ENCODE data around the gene MANBA. TPM values are rescaled to one million over a fixed set of nuclear protein-coding genes. Genes with fewer than 3 reads are reported as not detected.

MANBA gene
- total RNA-seq (2014; rRNA removed; shearing (Covaris generic)) = 22.5 and 23.4 TPM in 2 replicates

GRCh38 chr4:102760645-102761295, at the start of gene MANBA:
TSS of gene MANBA (minus strand) at chr4:102760968. CDS start at chr4:102760894, 74 bp downstream.
- peak; percentile 75 for DNase-seq (ENCODE audit: low read depth)

GRCh38 chr4:102809691-102810090, 48.9 kb upstream of the MANBA start:
- DNase-seq (ENCODE audit: low read depth) = peak; percentile 12

GRCh38 chr4:102809190-102809589, 48.4 kb upstream of the MANBA start:
- no peak for DNase-seq (ENCODE audit: low read depth)

- no peak for DNase-seq (ENCODE audit: low read depth)
These were observed 47.2 kb upstream of the MANBA start for GRCh38 chr4:102808009-102808408.

GRCh38 chr4:102807345-102807744, 46.6 kb upstream of the MANBA start:
- no peak for DNase-seq (ENCODE audit: low read depth)

- DNase-seq (ENCODE audit: low read depth) = no peak
These were observed 39.0 kb upstream of the MANBA start for GRCh38 chr4:102799816-102800215.

- DNase-seq (ENCODE audit: low read depth) = no peak
These were observed 34.2 kb upstream of the MANBA start for GRCh38 chr4:102794999-102795398.

GRCh38 chr4:102792361-102792936, 31.7 kb upstream of the MANBA start:
- no peak for DNase-seq (ENCODE audit: low read depth)

GRCh38 chr4:102791318-102791835, 30.6 kb upstream of the MANBA start:
- no peak for DNase-seq (ENCODE audit: low read depth)

GRCh38 chr4:102789317-102789717, 28.5 kb upstream of the MANBA start:
- DNase-seq (ENCODE audit: low read depth) = peak; percentile 39

- no peak for DNase-seq (ENCODE audit: low read depth)
These were observed 27.2 kb upstream of the MANBA start for GRCh38 chr4:102787944-102788343.

- peak; percentile 12 for DNase-seq (ENCODE audit: low read depth)
These were observed 26.5 kb upstream of the MANBA start for GRCh38 chr4:102787096-102787881.

- DNase-seq (ENCODE audit: low read depth) = no peak
These were observed 25.5 kb upstream of the MANBA start for GRCh38 chr4:102786279-102786678.

- no peak for DNase-seq (ENCODE audit: low read depth)
These were observed 22.2 kb upstream of the MANBA start for GRCh38 chr4:102783006-102783405.

- no peak for DNase-seq (ENCODE audit: low read depth)
These were observed 20.8 kb upstream of the MANBA start for GRCh38 chr4:102781570-102781969.

- no peak for DNase-seq (ENCODE audit: low read depth)
These were observed 19.8 kb upstream of the MANBA start for GRCh38 chr4:102780476-102781144.

- DNase-seq (ENCODE audit: low read depth) = no peak
These were observed 18.4 kb upstream of the MANBA start for GRCh38 chr4:102779204-102779603.

GRCh38 chr4:102778720-102779119, 18.0 kb upstream of the MANBA start:
- DNase-seq (ENCODE audit: low read depth) = no peak

- no peak for DNase-seq (ENCODE audit: low read depth)
These were observed 15.0 kb upstream of the MANBA start for GRCh38 chr4:102775805-102776204.

- no peak for DNase-seq (ENCODE audit: low read depth)
These were observed 13.5 kb upstream of the MANBA start for GRCh38 chr4:102774254-102774653.

GRCh38 chr4:102772738-102773340, 12.1 kb upstream of the MANBA start:
- DNase-seq (ENCODE audit: low read depth) = no peak

- no peak for DNase-seq (ENCODE audit: low read depth)
These were observed 4.1 kb upstream of the MANBA start for GRCh38 chr4:102764901-102765300.

Measured in RPMI7951 (cell line).